ENCODE results near the gene QRICH1. TPM values are rescaled to one million over a fixed set of nuclear protein-coding genes. Genes with fewer than 3 reads are reported as not detected.

The QRICH1 gene
- total and polyA plus RNA-seq, 2 of the 4 experiments (the other 2 are of a cell fraction), result 62.7 to 77.3 TPM

DNA sequence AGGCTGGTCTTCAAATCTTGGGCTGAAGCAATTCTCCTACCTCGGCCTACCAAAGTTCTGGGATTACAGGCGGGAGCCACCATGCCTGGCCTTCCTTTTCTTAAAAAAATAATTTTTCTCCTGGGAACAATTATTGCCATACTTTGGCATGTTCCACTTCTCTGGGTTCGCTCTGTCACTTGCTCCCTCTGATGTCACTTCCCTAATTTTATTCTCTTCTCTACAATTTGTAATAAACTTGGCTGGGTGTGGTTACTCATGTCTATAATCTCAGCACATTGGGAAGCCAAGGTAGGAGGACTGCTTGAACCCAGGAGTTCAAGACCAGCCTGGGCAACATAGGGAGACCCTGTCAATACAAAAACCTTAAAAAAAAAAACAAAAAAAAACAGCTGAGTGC lies 58.6 kb downstream of the QRICH1 start:
- ChIA-PET CTCF (no interaction called here), POLR2A (ENCODE audit: unreplicated experiment) (no interaction called here)
- Histone ChIP-seq H3K27ac (ENCODE audit: insufficient read depth, low read length) (no peak overlapping the region), H3K4me2 (ENCODE audit: low read depth, low read length) (no peak overlapping the region), H2BK15ac (ENCODE audit: low read depth, low read length) (no peak overlapping the region), H4K5ac (ENCODE audit: low read depth, low read length) (no peak overlapping the region), H3K4ac (ENCODE audit: low read depth, low read length) (no peak overlapping the region), H2AK9ac (replicated peaks; ENCODE audit: low read depth, low read length, poor library complexity) (no peak overlapping the region), H3K23ac (ENCODE audit: low read depth, low read length) (no peak overlapping the region), H3K9me1 (ENCODE audit: insufficient read depth, low read length) (no peaks in the 10 kb centered on the region), H3K9me3 (ENCODE audit: control insufficient read depth, insufficient read depth, low read length) (no peaks in the 10 kb centered on the region), H3K4me1 (ENCODE audit: control insufficient read depth, insufficient read depth, low read length) (peaks cover 4% of the 10 kb centered on the region), H2AFZ (replicated peaks; ENCODE audit: low read length, poor library complexity) (no peak overlapping the region), H3K56ac (ENCODE audit: extremely low read depth, insufficient read depth, low read length) (no peak overlapping the region), H3K36me3 (ENCODE audit: control insufficient read depth, insufficient read depth, low read length) (peaks cover 41% of the 10 kb centered on the region), H3K9ac (ENCODE audit: low read depth, low read length) (no peak overlapping the region), H2BK120ac (ENCODE audit: low read depth, low read length) (no peak overlapping the region), H2AK5ac (ENCODE audit: low read depth, low read length) (no peak overlapping the region), H3K4me3 (ENCODE audit: insufficient read depth, low read depth, low read length) (no peak overlapping the region), H2BK20ac (ENCODE audit: low read depth, low read length) (no peak overlapping the region), H4K20me1 (ENCODE audit: insufficient read depth, low read length) (no peaks in the 10 kb centered on the region), H4K91ac (ENCODE audit: insufficient read depth, low read depth, low read length) (no peak overlapping the region), H3K79me1 (ENCODE audit: low read depth in 1 of 2, low read length in 2 of 2) (peaks cover 11 to 30% of the 10 kb centered on the region in 2 experiments), H3K14ac (replicated peaks; ENCODE audit: low read depth, low read length) (no peak overlapping the region), H3K18ac (ENCODE audit: low read depth, low read length) (no peak overlapping the region), H2BK5ac (ENCODE audit: low read depth, low read length, poor library complexity, severe bottlenecking) (no peak overlapping the region), H4K8ac (ENCODE audit: low read depth in 2 of 2, low read length in 2 of 2) (no peak overlapping the region), H3K27me3 (ENCODE audit: control insufficient read depth, insufficient read depth, low read length) (no peaks in the 10 kb centered on the region)
- DNase-seq (no peak), ATAC-seq (ENCODE audit: low read depth) (no peak)
- dilution Hi-C loops (cut with HindIII; ENCODE audit: low sequenced_read_pairs, unreplicated experiment), result no loop called here
- TF ChIP-seq BHLHE40 (IDR thresholded peaks at IDR 0.05; ENCODE audit: low read depth, low read length) (no peak), POLR2A (IDR thresholded peaks at IDR 0.05; ENCODE audit: low read depth, low read length) (no peak), MXI1 (IDR thresholded peaks at IDR 0.05; ENCODE audit: borderline replicate concordance, low read depth, low read length) (no peak), MAZ (IDR thresholded peaks at IDR 0.05; ENCODE audit: borderline replicate concordance, low read depth, low read length) (no peak), FOS (IDR thresholded peaks at IDR 0.05; ENCODE audit: low read depth, low read length) (no peak), RFX5 (IDR thresholded peaks at IDR 0.05; ENCODE audit: low read depth, low read length) (no peak), CHD1 (IDR thresholded peaks at IDR 0.05; ENCODE audit: low read depth, low read length) (no peak)
- TF ChIP-seq, protein P1, sequence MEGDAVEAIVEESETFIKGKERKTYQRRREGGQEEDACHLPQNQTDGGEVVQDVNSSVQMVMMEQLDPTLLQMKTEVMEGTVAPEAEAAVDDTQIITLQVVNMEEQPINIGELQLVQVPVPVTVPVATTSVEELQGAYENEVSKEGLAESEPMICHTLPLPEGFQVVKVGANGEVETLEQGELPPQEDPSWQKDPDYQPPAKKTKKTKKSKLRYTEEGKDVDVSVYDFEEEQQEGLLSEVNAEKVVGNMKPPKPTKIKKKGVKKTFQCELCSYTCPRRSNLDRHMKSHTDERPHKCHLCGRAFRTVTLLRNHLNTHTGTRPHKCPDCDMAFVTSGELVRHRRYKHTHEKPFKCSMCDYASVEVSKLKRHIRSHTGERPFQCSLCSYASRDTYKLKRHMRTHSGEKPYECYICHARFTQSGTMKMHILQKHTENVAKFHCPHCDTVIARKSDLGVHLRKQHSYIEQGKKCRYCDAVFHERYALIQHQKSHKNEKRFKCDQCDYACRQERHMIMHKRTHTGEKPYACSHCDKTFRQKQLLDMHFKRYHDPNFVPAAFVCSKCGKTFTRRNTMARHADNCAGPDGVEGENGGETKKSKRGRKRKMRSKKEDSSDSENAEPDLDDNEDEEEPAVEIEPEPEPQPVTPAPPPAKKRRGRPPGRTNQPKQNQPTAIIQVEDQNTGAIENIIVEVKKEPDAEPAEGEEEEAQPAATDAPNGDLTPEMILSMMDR (conservative IDR thresholded peaks at IDR 0.05; ENCODE audit: low read depth, low read length), result no peak
- no TSS peak for BruUV-seq (replicated peaks)
- intact Hi-C loops (cut with micrococcal nuclease), result no loop called here
- in situ Hi-C loops (cut with MboI; ENCODE audit: low sequenced_read_pairs), result no loop called here
- no CpG with 5 or more reads among the region's 3 CpGs for WGBS, 2 experiments (ENCODE audit: extremely low coverage in 2 of 2, insufficient read length in 1 of 2)
